ENCODE results near the gene TMEM51.

DNA sequence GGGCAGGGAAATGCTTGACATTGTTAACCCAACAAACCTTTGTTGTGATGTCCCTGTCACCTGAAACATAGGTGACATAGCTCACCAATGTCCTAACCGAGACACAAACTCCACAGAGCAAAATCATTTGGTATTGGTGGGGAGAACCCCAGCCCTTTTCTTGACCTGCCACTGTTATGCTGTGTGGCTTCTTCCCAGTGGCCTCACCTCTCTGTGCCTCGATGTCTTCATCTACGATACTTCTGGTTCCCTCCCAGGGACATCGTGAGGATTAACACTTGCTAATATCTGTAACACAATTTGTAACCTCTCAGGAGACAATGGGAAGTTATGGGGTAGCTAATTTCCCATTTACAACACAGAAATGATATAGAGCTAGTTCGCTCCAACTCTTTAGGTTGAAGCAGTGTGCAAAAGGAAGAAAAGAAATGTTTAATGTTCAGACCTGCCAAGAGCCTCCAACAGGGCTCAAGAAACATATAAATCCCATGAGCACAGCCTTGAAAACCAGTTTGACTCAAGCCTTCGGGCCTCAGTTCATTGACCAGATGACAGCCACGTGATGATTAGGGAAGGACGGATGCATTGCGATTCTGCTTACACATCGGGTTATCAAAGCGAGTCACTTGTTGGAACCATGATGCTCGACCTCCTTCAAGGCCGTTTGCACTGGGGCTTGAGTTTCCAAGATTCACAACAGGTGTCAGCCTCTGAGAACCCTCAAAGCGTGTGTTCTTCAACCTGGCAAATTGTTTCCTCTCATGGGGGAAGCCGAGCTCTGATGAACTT lies 37.8 kb upstream of the TMEM51 start:
- TF ChIP-seq, protein P1, sequence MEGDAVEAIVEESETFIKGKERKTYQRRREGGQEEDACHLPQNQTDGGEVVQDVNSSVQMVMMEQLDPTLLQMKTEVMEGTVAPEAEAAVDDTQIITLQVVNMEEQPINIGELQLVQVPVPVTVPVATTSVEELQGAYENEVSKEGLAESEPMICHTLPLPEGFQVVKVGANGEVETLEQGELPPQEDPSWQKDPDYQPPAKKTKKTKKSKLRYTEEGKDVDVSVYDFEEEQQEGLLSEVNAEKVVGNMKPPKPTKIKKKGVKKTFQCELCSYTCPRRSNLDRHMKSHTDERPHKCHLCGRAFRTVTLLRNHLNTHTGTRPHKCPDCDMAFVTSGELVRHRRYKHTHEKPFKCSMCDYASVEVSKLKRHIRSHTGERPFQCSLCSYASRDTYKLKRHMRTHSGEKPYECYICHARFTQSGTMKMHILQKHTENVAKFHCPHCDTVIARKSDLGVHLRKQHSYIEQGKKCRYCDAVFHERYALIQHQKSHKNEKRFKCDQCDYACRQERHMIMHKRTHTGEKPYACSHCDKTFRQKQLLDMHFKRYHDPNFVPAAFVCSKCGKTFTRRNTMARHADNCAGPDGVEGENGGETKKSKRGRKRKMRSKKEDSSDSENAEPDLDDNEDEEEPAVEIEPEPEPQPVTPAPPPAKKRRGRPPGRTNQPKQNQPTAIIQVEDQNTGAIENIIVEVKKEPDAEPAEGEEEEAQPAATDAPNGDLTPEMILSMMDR (IDR thresholded peaks at IDR 0.05): no peak
- no peak for TF ChIP-seq POLR2A (IDR thresholded peaks at IDR 0.05)

Data from tibial nerve (tissue), 3 donors.